Stimulated activated CD8-positive, alpha-beta memory T cell treated with anti-CD3 and anti-CD28 coated beads, Interleukin-4, amount 100 ng/mL, for 48 hours (primary cell): Measurements from ENCODE around the gene ALDH2.
"Not testable (repeated sequence)": the region's sequence is repeated elsewhere in the genome, so short reads cannot be mapped to it uniquely, and the experiment has no call there.

Source experiments
- DNase-seq: peaks from one replicate; pipeline ENCODE4 v3.0.0-alpha.2; 2020

ALDH2 gene

DNA sequence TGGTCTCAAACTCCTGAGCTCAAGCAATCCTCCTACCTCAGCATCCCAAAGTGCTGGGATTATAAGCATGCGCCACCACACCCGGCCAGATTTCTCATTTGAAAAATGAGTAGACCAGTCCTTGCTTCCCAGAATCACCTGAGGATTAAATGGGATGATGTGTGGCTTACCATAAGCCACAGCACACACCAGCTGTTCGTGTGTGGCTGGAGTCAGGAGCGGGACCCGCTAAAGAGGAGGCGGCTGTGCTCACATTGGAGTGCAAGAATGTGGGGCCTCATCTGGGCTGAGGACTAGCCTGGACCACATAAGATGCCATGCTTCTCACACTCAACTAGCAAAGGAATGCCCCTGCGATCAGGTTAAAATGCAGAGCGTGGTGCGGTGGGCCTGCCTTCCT, 6.7 kb upstream of the ALDH2 start:
- DNase-seq, result no peak

DNA sequence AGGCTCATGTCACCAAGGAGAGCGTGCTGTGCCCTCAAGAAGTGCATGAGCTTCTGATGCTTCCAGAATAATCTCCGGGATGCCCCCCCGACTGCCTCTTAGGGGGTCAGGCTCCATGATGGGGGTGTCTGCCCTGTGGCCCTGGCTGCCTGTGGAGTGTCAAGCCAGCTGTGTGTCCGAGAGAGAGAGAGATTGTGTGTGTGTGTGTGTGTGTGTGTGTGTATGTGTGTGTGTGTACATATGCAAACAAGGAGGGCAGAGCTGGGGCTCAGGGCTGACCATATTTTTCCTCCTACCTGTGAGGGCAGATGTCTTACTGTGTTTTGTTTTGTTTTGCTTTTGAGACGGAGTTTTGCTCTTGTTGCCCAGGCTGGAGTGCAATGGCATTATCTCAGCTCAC, 5.6 kb upstream of the ALDH2 start:
- DNase-seq, result no peak

- DNase-seq, result no peak
These were observed 5.0 kb upstream of the ALDH2 start for GRCh38 chr12:111761706-111762105.

- not testable (repeated sequence) for DNase-seq
These were observed 3.2 kb upstream of the ALDH2 start for GRCh38 chr12:111763552-111763951.

- no peak for DNase-seq
These were observed 2.5 kb upstream of the ALDH2 start for GRCh38 chr12:111764120-111764821.

GRCh38 chr12:111767362-111768158, 827 bp downstream of the ALDH2 start:
- no peak for DNase-seq

DNA sequence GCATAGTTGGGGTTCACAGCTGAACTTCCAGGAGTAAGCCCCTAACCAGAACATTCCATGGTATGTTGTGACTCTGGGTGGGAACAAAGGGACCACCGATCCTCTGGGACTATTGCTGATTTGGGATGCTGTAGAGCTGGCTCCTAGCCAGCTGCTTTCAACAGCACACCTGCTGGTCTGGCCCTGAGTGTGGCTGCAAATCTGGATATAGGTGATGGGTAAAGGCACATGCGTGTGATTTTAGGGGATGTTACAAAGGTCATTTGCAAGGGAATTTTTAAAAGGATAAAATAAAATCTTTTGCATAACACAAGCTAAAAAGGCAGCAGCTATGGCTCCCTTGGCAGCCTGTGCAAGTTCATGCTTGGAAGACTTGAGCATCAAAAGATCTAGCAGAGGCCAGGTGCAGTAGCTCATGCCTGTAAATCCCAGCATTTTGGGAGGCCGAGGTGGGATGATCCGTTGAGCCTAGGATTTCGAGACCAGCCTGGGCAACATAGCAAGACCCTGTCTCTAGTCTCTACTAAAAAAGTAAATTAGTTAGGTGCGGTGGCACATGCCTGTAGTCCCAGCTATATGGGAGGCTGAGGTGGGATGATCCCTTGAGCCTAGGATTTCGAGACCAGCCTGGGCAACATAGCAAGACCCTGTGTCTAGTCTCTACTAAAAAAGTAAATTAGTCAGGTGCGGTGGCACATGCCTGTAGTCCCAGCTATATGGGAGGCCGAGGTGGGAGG, 1.6 kb downstream of the ALDH2 start:
- DNase-seq, result no peak

DNA sequence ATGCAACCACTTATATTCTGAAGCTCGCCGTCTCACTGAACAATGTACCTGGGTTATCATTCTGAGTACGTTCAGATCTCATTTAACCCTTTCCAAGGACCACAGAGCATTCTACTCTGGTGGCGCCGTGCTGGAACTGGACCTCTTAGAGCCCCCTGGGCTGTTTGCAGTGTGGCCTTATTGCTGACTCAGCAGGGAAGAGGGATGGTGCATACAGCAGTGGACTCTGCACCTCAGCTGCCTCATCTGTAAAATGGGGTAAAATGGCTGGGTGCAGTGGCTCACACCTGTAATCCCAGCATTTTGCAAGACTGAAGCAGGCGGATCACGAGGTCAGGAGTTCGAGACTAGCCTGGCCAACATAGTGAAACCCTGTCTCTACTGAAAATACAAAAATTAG, 2.9 kb downstream of the ALDH2 start:
- no peak for DNase-seq

- DNase-seq, result no peak
These were observed 7.2 kb downstream of the ALDH2 start for GRCh38 chr12:111773801-111774551.

GRCh38 chr12:111775205-111776193, 8.8 kb downstream of the ALDH2 start:
- DNase-seq, result no peak

- no peak for DNase-seq
These were observed 10.2 kb downstream of the ALDH2 start for GRCh38 chr12:111776836-111777344.

DNA sequence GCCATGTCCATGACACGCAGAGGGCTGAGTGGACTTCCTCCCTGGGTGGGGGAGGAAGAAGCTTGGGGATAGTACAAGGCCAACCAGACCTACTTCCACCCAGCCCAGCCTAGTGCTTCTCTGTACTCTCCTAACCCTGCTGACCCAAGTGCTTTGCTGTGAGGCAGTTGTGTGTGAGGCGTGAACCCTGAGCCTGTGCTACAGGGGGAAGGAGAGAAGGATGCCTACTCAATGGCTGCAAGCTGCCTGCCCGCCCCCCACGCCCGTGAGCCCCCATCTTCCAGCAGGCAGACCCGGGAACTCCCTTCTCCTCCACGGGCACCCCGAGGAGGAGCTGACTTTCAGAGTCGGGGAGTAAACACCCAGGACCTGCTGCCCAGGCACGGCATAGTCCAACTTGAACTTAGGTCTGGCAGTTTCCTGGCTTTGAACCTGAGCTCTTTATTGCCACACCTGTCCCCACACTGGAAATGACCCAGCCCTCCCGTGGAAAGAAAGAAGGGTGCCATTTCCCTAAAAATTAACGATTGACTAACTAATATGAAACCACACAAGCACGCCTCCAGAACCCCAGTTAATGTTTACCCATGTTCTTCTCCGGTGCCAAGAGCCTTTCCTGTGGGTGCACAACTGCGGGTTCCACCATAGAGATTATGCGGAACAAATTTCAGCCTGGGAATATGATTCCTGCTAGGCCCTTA, 10.8 kb downstream of the ALDH2 start:
- no peak for DNase-seq

DNA sequence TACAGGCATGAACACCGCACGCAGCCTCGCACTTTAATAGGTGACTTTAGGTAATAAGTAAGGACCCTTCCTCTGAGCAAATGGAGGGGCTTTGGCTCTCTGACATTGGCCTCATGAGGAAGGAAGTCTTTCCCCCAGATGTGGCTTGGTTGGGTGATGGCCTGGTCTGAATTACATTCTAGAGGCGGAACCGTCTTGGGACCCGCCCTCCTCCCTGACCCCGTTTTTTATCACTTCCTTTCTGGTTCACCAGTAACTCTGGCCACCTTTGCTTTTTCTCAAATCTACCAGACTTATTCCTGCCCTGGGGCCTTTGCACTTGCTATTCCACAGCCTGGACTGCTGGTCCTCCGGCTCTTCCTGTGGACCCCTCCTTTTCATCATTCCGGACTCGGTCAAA, 13.4 kb downstream of the ALDH2 start:
- no peak for DNase-seq

DNA sequence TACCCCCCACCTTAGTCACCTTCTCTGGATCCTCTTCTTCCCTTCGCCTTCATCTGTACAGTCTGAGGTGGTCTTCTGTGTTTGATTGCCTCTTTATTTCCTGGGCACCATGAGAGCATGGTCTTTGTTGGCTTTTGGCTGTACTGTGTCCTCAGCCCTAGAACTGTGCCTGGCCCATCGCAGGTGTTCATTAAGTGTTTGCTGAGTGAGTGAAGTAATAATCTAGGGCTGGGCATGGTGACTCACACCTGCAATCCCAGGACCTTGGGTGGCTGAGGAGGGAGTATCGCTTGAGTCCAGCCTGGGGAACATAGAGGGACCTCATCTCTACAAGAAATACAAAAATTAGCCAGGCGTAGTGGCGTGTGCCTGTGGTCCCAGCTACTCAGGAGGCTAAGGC, 13.9 kb downstream of the ALDH2 start:
- DNase-seq, result no peak

DNA sequence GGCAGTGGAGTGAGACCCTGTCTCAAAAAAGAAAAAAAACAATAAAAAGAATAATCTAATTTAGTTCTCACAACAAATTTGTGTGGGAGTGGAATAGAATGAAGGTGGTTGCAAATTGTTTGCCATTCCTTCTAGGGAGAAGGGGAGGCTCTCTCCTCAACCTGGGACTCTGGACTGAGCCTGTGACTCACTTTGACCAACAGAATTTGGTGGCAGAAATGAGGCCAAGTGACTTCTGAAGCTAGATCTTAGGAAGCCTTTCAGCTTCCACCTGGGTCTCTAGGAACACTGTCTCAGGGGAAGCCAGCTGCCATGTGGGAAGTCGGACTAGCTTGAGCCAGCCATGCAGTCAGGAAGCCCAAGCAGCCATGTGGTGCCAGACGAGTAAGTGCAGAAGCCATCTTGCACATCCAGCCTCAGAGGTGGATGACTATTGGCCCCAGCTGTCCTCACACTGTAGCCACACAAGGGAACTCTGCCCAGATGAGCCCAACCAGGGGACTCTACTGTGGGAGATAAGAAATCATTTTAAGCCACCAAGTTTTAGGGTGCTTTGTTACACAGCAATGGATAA, 14.4 kb downstream of the ALDH2 start:
- DNase-seq, result no peak

- DNase-seq, result no peak
These were observed 16.3 kb downstream of the ALDH2 start for GRCh38 chr12:111783046-111783445.

- DNase-seq, result no peak
These were observed 18.2 kb downstream of the ALDH2 start for GRCh38 chr12:111784953-111785352.

DNA sequence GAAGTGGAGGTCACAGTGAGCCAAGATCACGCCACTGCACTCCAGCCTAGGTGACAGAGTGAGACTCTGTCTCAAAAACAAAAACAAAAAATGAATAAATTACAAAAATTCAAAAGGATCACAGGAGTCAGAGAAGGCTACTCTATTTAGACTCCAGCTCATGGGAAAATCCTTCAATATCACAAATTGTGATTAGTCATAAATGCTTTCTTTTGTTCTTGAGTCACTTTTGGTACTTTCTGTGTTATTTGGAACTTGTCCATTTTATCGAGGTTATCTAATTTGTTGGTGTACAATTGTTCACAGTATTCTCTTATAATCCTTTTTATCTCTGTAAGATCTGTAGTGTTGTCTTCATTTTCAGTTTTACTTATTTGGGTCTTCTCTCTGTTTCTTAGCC, 18.9 kb downstream of the ALDH2 start:
- DNase-seq, result no peak

DNA sequence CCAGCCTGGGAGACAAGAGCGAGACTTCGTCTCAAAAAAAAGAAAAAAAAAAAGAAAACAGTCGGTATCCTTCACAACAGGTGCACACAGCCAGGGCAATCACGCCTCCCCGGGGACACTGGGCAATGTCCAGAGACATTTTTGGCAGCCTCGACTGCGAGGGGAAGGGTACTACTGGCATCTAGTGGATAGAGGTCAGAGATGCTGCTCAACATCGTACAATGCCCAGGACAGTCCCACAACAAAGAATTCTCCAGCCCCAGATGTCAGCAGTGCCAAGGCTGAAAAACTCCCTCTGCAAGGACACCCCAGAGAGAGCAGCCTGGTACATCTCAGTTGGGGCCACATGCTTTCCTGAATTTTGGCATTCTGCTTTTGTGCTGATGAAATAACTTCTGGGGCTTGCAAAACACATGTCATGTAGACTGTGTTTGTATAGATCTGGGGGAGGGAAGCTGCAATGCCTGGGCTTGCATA, 21.5 kb downstream of the ALDH2 start:
- DNase-seq, result no peak

GRCh38 chr12:111789779-111790178, 23.0 kb downstream of the ALDH2 start:
- no peak for DNase-seq
